DMS79 (cell line): ENCODE data around the gene RPAP2.
"Not testable (repeated sequence)": the region's sequence is repeated elsewhere in the genome, so short reads cannot be mapped to it uniquely, and the experiment has no call there.

ENCODE experiments used
- DNase-seq: peaks from one replicate; lab custom pipeline; 2025; lab: John Stamatoyannopoulos, UW

RPAP2 gene

DNA sequence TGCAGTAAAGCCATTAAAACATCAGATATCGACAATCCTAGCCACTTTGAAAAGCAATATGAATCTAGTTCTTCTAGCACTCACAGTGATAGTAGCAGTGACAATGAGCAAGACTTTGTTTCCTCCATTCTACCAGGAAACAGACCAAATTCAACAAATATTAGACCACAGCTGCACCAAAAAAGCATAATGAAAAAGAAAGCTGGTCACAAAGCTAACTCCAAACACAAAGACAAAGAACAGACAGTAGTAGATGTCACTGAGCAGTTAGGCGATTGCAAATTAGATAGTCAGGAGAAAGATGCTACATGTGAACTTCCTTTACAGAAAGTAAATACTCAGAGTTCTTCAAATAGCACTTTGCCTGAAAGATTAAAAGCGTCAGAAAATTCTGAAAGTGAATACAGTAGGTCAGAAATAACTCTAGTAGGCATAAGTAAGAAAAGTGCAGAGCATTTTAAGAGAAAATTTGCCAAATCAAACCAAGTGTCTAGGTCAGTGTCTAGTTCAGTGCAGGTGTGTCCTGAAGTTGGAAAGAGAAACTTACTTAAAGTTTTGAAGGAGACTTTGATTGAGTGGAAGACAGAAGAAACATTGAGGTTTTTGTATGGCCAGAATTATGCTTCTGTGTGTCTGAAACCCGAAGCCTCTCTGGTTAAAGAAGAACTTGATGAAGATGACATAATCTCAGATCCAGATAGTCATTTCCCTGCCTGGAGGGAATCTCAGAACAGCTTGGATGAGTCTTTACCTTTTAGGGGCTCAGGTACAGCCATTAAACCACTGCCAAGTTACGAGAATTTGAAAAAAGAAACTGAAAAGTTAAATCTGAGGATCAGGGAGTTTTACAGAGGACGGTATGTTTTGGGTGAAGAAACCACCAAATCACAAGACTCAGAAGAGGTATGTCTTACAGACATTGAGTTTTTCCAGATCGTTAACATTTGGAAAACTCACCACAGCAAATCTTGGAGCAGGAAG lies 24.9 kb downstream of the RPAP2 start:
- DNase-seq, result no peak

DNA sequence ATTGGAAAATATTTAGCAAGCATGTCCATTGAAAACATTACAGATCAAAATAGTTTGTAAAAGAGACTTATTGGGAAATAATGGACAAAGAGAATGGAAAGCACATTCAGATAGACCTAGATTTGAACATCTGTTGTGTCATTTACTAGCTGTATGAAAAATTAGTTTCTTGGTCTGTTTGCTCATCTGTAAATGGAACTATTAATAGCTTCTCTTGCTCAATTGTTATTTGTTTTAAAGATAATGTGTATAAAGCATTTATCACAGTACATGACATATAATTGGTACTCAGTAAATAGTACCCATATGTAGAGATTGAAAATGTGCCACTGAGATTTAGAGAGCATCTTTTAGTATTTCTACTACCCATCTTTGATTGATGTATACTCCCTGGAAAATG lies 25.9 kb downstream of the RPAP2 start:
- no peak for DNase-seq

DNA sequence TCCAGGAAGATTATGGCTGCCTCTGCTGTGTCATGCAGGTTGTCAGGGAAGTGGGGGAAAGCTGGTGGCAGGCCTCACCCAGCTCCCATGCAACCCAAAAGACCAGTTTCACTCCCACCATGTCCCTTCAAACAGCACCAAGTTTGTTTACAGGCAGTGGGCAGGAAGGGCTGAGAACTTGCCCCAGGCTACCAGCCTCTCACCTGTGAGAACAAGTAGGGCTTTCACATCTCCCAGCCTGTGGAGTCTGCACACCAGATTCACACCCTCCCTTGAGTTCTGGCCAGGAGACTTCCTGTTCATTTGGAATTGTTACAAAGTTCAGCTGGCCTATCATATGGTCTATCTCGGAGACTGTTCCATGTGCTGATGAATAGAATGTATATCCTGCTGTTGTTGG lies 27.8 kb downstream of the RPAP2 start:
- DNase-seq, result no peak

DNA sequence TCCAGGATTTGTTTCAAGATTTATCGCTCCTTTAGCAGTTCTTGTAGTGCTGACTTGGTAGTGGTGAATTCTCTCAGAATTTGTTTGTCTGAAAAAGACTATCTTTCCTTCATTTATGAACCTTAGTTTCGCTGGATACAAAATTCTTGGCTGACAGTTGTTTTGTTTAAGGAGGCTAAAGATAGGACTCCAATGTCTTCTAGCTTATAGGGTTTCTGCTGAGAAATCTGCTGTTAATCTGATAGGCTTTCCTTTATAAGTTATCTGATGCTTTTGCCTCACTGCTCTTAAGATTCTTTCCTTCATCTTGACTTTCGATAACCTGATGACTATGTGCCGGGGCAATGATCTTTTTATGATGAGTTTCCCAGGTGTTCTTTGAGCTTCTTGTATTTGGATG lies 28.9 kb downstream of the RPAP2 start:
- no peak for DNase-seq

DNA sequence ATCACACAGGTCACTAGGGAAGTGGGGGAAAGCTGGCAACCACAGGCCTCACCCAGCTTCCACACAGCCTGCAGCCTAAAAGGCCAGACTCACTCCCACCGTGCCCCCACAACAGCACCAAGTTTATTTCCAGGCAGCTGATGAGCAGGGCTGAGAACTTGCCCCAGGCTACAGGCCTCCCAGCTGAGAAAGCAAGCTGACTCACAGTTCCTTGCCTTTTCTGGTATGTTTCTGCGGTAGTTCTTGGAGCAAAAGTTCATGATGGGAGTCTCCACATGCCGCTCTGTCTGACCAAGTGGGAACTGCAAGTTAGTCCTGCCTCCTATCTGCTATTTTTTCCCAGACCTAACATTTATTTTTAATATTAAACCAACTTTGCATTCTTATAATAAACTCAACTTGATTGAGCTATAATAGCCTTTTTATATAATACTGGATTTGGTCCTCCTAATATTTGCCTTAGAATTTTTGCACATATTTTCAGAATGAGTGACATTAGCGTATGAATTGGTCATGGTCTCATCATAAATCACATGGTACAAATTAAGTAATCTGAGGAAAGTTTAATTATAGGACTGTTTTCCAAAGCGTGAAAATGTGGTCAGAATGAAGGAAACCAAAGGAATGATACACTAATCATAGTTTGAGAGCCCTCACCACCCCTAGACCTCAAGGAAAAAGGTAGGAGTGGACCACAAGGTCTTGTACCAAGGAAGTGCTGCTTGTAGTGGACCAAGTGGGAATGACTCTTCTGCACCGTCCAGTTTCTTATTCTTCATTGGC lies 30.7 kb downstream of the RPAP2 start:
- DNase-seq, result no peak

DNA sequence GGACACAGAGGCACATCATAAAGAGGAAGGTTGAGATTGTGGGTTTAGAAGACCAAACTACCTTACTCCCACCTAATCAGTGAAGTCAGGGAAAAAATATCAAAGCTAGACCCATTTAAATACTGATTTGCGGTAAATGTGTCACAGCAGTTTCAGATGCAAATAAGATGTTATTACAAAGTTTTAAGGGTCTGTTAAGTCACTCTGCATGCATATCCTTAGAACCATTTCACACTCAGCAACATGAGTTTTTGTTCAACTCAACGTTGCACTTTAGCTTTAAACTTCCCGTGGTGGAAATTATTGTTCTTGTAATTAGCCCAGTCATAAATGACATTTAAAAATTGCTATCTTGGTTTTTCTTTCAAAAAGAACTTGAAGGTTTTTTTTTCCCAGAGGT lies 34.8 kb downstream of the RPAP2 start:
- no peak for DNase-seq

DNA sequence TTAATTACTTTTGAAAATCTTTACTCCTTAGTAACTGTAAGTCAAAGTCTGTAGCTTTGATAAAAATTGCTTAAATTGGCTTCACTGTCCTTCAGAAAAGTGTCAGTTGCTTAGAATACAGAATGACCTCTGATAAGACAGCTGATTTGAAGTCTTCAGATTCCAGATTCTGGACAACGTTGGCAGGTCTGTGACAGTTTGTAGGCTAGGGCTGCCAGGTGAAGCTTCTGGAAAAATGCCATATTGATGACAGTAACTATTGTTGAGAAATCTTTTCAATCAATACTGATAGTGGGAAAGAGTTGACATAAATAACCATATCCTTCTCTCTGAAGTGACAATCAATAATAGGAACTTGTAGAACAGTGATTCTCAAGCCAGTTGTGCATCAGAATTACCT lies 41.3 kb downstream of the RPAP2 start:
- DNase-seq, result no peak

DNA sequence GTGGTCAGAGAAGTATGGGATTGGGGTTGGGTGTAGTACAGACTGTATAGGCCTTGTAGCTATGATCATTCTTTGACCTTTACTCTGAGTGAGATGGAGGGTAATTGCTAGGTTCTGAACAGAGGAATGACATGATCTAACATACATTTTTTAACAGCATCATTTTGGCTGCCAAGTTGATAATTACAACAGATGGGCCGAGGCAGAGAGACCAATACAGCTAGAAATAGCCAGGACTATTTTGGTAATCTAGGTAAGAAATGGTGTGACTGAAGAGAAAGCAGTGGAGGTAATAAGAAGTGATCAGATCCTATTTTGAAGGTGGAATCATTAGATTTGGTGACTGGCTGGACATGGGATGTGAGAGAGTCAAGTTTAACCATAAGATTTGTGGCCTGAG lies 43.5 kb downstream of the RPAP2 start:
- DNase-seq, result no peak

DNA sequence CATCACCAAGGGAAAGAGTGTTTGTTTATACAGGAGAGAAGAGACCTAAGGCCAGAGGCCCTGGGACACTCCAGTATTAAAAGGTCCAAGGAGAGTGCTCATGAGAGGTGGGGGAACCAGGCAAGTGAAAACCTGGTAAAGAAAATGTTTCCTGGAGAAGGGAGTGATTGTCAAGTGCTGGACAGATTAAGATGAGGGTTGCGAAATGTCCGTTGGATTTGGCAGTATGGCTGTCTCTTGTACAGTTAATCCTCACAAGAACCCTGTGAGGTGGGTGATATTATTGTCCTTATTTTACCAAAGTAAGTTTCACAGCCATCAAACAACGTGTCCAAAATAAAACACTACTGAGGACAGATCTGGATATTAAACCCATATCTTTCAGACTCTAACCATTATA lies 44.2 kb downstream of the RPAP2 start:
- DNase-seq, result no peak

DNA sequence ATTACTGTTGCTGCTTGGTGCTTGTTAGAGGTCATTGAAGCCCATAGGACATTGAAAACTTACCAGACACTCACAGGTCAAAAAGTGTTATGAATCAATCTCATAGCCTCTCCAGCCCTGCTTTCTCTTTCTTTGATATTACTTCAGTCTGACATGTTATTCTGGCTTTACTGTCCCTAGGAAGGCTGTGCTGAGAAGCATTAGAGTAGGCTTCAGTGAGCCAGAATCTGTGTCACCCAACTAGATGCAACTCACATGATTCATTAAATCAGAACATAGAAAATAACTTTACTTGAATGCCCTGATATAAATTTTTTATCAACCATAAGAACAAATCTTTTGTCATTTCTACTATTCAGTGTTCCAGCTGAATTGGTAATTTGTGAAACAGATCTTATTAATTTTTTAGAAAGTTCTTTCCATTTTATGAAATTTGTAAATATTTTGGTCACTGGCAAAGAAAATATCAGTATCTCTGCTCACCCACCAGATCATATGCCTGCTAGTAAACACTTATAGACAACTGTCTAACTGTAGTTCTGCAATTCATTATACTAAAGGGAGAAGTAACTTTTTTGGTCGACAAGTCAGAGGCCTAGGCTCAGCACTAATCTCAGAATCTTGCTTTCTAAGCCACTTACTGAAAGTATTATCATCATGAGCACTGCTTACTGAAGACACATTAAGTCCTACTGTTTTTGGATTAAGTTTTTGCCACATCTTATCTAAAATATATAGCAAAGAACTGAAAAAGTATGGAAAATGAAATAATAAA lies 48.2 kb downstream of the RPAP2 start:
- no peak for DNase-seq

DNA sequence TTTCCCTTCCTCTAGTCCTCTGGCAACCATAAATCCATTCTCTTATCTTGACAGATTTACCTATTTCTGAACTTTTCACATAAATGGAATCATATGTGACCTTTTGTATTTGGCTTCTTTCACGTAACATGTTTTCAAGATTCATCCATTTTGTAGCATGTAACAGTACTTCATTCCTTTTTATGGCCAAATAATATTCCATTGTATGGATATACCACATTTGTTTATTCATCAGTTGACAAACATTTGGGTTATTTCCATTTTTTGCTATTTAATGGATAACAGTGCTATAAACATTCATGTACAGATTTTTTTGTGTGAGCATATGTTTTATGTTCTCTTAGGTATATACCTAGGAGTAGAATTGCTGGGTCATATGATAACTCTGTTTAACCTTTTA lies 54.0 kb downstream of the RPAP2 start:
- DNase-seq, result no peak

DNA sequence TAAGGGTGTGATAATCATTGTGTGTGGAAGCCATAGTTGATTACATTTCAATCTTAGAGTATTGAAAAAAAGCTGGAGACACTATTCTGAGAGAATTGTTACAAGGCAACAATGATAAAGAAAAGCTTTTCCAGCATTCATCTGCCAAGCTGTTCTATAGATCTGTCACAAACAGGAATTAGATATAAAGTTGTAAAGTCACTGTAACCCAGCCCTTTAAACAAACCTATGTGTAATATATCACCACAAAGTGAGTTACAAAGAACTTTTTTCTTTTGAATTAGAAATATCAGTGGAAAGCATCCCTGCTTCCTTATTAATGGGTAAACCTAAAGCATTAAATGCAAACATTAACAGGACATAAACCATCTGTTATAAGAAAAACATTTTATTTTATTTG lies 55.4 kb downstream of the RPAP2 start:
- no peak for DNase-seq

DNA sequence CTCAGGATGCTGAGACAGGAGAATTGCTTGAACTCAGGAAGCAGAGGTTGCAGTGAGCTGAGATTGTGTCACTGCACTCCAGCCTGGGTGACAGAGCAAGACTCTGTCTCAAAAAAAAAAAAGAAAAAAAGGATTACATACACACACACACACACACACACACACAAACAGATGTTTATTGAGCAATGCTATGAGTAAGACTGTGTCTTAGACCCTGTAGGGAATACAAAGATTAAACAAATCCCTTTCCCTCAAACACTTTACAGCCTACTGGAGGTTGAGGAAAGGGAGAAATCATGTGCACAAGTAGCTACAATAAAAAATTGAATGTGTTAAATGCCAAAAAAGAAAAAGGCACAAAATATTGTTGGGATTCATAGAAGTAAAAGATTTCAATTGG lies 58.1 kb downstream of the RPAP2 start:
- no peak for DNase-seq

DNA sequence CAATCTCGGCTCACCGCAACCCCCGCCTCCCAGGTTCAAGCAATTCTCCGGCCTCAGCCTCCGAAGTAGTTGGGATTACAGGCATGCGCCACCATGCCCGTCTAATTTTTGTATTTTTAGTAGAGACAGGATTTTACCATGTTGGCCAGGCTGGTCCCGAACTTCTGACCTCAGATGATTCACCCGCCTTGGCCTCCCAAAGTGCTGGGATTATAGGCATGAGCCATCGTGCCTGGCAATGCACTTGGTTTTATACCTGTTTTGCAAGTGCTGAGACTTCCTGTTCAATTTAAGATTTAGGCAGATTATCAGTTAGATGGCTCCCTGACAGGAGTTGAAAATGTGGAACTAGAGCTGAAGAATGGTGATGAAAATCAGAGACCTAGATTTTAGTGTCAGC lies 60.5 kb downstream of the RPAP2 start:
- DNase-seq, result not testable (repeated sequence)

DNA sequence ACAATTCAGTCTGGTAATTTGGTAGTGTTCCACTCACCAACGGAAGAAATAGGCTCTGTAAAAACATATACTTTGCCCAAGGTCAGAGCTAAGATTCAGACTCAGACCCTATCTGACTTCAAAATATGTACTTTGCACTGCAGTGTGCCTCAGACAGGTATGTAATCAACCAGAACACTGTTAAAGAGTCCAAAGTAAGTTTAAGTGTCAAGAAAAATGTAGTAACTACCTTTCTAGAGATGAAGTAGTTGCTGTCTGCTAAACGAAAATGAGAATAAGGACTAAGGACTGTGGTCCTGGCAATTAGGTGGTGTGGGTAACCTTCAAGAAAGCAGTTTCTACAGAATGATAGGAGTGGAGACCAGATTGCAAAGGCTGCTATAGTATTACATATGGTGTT lies 61.1 kb downstream of the RPAP2 start:
- DNase-seq, result no peak

DNA sequence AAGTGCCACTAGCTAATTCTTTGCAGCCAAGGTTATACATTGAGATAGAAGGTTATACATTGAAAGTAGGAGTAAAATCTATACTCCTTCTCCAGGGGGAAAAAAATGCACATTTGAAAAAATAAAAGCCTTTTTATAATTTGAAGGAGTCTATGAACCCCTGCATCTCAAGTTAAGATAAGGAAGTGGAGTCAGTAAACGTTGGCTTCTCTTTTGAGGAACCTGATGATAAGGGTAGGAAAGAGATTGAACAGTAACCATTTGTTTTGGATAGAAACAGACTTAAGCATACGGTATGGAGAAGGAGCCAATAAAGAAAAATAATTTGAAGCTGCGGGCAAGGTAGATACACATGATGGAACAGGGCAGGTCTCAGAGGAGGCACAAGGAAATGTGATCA lies 64.1 kb downstream of the RPAP2 start:
- DNase-seq, result no peak

DNA sequence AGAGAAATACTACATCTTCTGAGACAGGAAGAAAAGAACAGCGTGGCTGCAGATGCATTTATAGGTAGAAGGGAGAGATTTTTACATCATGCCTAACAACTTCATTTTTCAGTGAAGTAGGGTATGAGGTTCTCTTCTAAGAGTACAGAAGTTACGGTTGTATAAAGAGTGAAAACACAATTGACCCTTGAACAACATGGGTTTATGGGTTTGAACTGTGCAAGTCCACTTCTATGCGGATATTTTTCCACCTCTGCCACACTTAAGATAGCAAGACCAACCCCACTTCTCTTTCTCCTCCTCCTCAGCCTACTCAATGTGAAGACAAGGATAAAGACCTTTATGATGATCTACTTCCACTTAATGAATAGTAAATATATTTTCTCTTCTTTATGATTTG lies 64.5 kb downstream of the RPAP2 start:
- DNase-seq, result no peak

DNA sequence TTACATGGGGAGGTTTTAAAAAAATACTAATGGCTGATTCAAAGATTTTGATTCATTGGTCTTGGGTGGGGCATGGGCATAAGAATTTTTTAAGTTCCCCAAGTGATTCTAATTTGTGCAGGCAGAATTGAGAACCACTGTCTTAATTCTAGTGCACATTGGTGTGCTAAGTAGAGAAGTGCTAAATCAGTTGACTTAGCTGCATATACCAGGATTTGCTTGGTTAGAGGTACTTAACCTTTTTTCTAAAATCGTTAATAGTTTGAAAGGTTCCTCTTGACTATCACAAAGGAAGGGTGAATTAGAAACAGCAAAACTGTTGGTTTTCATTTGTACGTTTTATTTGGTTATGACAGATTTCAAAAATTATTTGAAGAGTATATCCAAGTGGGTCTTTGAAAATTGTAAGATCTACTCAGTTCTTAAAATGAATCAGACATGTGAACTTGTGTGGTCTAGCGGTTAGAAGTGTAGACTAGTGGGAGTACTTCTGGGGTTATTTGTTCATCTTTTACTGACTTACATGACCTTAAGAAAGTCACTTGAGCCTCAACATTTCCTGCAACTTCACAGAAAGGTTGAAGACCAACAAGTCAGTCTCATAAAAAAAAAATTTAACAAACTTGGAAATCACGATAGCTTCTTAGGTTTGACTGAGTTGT lies 66.7 kb downstream of the RPAP2 start:
- DNase-seq, result no peak

DNA sequence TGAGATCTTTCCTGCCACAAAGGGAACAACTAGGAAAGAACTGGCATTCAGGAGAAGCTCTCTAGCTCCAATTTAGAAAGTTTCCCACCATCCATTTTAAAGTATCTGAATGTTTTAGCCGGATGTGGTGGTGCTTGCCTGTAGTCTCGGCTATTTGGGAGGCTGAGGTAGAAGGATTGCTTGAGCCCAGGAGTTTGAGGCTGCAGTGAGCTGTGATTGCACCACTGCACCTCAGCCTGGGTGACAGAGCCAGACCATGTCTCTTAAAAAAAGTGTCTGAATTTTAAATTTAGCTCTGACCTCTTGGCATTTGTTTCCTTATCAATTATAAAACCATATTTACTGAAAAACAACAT lies 67.2 kb downstream of the RPAP2 start:
- DNase-seq, result no peak

DNA sequence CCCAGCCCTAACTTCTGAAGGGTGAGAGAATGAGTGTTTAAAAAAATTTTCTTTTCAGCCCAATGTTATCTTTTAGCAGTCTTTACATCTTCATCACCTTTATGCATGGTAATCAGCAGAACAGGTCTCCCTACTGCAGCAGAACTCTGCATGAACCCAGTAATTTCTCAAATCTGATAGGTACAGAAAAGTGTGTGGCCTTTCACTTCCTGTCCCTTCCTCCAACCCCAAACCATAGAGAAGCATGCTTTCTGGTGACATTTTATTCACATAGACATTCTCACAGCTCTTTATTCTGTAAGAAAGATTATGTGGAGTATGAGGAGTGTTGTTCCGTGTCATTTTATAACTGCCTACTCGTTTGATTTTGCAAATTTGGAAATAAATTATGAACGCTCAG lies 68.6 kb downstream of the RPAP2 start:
- no peak for DNase-seq

DNA sequence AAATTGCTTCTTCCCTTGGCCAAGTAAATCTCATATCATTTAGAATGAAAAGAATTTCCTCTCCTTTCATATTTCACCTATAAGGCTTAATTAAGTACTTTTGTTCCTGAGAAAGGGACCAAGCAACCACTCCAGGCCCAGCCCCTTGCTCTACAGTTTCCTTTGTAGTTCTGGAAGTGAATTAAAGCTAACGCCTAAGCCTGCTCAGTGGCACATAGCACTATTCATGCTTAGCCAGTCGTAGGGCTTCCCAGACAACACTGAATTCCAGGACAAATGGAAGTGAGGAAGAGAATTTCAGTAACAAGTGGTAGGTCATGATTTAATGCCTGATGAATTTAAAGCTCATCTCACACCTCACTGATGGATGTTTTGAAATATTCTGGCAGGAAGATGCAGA lies 73.3 kb downstream of the RPAP2 start:
- no peak for DNase-seq

DNA sequence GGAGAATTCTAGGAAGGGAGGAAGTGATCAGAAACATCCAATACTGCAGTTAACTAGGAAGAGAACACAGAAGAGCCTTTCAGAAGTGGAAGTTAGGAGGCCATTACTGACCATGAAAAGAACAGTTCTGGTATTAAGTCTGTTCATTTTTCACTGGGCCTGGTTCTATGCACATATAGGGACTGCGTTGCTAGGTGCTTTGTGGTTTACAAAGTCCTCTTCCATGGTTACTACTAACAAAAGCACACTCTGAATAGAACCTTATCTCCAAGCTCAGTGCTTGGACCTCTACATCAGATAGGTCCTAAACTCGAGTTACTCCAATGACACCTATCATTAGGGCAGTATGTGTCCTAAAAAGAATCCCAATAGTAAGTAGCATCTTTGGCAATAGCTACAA lies 75.4 kb downstream of the RPAP2 start:
- no peak for DNase-seq
